MM.1S (cell line): ENCODE data around the gene SLC38A11.
"Not testable (repeated sequence)": the region's sequence is repeated elsewhere in the genome, so short reads cannot be mapped to it uniquely, and the experiment has no call there.

Experiments used
- CTCF ChIP-seq: fragments of 300-600 bp; sonication (generic); IDR thresholded peaks from 2 replicates; pipeline ENCODE4 v1.5.1; 2016; ENCODE audit warnings: antibody characterized with exemption, low read length, mixed read lengths
- EZH2phosphoT487 ChIP-seq: fragments of 300-600 bp; sonication (generic); IDR thresholded peaks from 2 replicates; pipeline ENCODE4 v1.6.1; 2018; ENCODE audit warnings: antibody characterized with exemption, low read length

- TF ChIP-seq CTCF, EZH2phosphoT487: not testable (repeated sequence)
Measured at GRCh38 chr2:164986027-164986426, 30.7 kb upstream of the SLC38A11 start.
